ENCODE results near the gene DIP2B.

The DIP2B gene

DNA sequence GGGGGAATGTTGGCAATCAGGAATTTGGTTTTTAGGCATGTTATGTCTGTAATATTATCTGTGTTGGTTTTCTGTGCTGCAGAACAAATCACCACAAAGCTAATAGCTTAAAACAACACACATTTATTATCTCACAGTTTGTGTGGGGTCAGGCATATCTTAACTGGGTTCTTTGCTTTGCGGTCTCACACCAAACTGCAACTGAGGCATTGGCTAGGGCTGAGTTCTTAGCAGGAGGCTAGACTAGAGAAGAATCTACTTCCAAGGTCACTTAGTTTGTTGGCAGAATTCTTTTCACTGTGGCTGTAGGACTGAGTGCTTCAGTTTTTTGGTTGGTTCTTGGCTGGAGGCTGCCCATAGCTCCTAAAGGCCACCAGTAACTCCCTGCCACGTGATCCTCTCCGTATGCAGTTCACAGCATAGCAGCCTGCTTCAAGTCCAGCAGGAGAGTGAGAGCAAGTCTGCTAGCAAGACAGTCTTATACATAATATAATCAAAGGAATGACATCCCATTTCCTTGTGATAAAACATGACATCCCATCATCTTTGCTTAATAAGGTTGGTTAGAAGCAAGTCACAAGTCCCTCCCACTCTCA, 280.7 kb downstream of the DIP2B start:
- DNase-seq = no peak

DNA sequence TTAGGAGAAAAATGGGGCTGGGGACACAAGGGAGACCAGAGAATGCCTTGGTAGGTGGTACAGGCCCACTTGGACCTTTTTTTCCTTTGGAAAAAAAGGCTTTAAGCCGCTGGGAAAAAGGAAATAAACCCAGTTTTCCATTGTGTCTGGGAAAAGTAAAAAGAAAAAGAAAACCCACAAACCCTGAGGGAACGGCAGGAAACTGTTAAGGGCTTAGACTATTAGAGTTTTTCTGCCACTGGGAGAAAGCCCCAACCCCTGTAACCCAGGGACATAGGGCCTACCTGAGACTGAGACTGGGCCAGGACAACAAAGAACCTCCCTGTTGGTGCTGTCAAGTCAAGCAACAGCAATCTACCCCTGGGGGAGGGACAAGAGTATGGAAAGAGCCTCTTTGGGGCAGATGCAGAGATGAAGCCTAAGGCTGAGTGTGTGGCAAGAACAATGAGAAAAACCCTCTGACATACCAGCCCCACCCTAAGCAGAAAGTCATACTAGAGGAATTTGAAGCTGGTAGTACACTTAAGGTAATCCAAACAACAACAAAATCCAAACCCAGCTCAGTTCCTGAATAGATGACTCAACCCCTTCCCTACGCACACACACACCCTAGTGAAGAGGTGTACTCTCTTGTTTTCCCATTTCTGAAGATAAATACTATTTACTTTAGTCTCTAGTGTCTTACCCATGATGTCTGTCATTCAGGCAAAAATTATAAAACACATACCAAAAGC, 281.9 kb downstream of the DIP2B start:
- DNase-seq = no peak

GRCh38 chr12:50787618-50788017, 282.8 kb downstream of the DIP2B start:
- no peak for DNase-seq

DNA sequence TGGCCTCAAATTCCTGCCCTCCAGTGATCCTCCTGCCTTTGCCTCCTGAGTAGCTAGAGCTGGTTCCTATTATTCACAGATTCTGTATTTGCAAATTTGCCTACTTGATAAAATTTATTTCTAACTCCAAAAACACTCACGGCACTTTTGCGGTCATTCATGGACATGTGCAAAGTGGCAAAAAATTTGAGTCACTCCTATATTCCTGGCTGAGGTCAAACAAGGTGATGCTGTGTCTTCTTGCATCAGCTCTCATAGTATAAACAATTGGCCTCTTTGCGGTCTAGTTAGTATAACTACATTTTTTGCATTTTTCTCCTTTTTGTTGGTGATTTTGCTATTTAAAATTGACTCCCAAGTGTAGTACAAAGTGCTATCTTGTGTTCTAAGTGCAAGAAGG, 283.8 kb downstream of the DIP2B start:
- no peak for DNase-seq

DNA sequence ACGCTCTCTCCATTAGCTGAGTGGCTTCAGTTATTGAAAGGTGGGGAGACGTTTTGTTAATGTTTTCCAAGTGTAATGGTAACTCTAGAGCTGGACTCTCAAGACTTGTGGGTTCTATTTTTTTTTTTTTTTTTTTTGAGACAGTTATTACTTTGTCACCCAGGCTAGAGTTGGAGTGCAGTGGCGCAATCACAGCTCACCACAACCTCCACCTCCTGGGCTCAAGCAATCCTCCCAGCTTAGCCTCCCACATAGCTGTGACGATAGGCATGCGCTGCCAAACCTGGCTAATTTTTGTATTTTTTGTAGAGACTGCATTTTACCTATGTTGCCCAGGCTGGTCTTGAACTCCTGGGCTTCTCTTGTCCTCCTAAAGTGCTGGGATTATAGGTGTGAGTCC, 285.3 kb downstream of the DIP2B start:
- DNase-seq = no peak
